ENCODE data around the gene IQSEC2.

The IQSEC2 gene

DNA sequence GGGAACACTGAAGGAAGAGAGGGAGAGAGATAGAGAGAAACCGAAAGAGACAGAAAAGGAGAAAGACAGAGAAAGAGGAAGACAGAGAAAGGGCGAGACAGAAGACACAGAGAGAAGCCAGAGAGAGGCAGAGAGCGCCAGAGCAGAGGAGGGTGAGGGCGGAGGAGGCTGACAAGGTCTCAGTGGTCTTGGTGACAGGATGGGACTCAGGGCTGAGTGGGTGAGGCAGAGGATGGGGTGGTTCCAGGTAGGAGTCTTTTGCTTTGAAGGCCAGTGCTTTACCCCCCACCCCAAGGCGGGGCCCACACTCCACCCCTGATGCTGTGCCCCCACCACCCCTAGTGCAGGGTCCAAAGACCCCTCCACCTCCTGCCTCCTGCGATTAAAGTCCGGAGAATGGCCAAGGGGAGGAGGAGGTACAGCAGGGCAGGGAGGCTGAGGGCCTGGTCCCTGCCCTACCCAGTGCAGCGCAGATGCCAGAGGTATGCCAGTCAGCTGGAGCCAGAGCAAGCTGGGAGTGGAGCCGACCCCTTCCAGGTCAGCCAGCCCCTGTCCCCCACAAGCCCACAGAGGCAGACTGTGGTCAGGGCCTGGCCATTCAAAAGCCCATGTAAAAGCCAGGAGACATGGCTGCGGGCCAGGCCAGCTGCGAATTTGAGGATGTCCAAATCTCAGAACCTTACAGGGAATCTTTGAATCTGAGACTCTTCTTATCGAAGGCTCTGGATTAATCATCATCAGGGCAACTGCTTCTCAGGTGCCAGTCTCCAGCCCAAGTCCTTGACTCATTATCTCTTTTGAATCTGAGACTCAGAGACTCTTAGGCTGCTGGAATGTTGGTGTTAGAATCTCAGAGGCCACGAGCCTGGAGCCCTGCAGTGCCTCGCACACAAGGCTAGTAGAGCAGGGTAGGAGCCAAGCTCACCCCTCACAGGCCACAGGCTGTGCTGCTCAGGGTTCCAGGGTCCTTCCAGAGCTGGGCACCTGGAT lies 758 bp downstream of the IQSEC2 start:
- WGBS (ENCODE audit: extremely low coverage, insufficient coverage, insufficient read length): no CpG with 5 or more reads among the region's 14 CpGs
- no peaks in the 10 kb centered on the region for H3K36me3 ChIP-seq (ENCODE audit: control insufficient read depth in 1 of 2, insufficient read depth in 2 of 2, low read length in 2 of 2)
- peak overlapping the region; percentile 27 for H4K12ac ChIP-seq (ENCODE audit: low read depth, low read length)
- no peaks in the 10 kb centered on the region for H3K27me3 ChIP-seq (ENCODE audit: insufficient read depth, low read length)
- H3K18ac ChIP-seq (ENCODE audit: low read length): no peak overlapping the region
- peak; percentile 54 to 73 for DNase-seq
- peak overlapping the region; percentile 70 for H4K91ac ChIP-seq (ENCODE audit: low read depth, low read length)
- H3K4ac ChIP-seq (ENCODE audit: low read depth, low read length): no peak overlapping the region
- peaks cover 3% of the 10 kb centered on the region for H3K79me1 ChIP-seq (ENCODE audit: low read length)
- no peak overlapping the region for H2AK5ac ChIP-seq (ENCODE audit: low read length)
- H3K4me2 ChIP-seq (ENCODE audit: low read length): peak overlapping the region; percentile 45
- no peak overlapping the region for H2AFZ ChIP-seq (ENCODE audit: insufficient read depth, low read length, poor library complexity)
- no peak overlapping the region for H2BK120ac ChIP-seq (ENCODE audit: insufficient read depth, low read length, poor library complexity)
- H3K14ac ChIP-seq (ENCODE audit: low read length): peak overlapping the region; percentile 26
- H3K4me1 ChIP-seq (ENCODE audit: control insufficient read depth in 1 of 2, insufficient read depth in 2 of 2, low read length in 2 of 2): peaks cover 5 to 10% of the 10 kb centered on the region in 2 experiments
- H2BK5ac ChIP-seq (ENCODE audit: low read depth, low read length, poor library complexity): peak overlapping the region; percentile 32
- H3K4me3 ChIP-seq (ENCODE audit: low read depth, low read length): no peak overlapping the region
- H3K79me2 ChIP-seq (ENCODE audit: control insufficient read depth, insufficient read depth, low read length, poor library complexity): no peaks in the 10 kb centered on the region
- peak overlapping the region; percentile 46 for H3K27ac ChIP-seq (ENCODE audit: low read depth, low read length)
- no peak overlapping the region for H3K23ac ChIP-seq (ENCODE audit: low read length)
- H3K9ac ChIP-seq (ENCODE audit: low read length): no peak overlapping the region
- H2BK12ac ChIP-seq (ENCODE audit: low read length): no peak overlapping the region
- no peaks in the 10 kb centered on the region for H3K9me3 ChIP-seq (ENCODE audit: insufficient read depth, low read depth, low read length)
- H4K8ac ChIP-seq (ENCODE audit: low read depth, low read length): peak overlapping the region; percentile 50

DNA sequence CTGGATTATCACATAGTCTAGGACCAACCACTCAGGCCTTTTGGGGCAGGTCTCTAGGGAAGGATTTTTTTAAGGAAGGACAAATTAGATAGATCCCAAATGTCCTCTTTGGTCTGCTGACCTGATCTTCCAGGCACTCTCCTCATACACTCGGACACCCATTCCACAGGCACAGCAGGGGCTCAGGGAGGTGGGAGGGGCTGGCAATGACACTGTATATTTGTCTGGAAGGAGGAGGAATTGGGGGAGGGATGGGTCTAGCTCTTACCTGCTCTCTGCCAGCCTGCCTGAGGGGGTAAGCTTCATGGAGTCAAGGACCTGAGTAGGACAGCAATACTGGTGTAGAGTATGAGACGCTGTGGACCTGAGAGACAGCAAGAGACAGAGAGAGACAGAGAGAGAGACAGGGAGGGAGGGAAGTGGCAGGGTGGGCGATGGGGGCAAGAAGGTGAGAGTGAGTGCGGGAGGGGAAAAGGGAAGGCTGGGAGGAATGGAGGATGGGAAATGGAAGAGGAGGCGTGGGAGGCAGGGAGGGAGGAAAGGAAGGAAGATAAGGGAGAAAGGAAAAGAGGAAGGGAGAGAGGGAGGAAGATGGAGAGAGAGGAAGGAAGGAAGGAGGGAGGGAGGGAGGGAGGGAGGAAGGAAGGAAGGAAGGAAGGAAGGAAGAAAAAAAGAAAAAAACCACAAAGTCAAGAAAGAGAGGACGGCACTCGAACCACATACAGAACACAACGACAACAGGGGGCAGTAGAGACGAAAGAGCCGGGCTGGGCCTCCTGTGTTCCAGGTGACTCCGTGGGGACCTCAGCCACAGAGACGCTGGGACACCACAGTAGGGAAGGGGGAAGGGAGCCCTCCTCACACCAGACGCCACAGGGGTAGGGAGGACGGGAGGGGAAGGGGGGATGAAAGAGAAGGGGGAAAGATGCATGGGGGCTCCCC lies 1.8 kb downstream of the IQSEC2 start:
- Histone ChIP-seq H3K4me2 (ENCODE audit: low read length) (no peak overlapping the region), H3K18ac (ENCODE audit: low read length) (no peak overlapping the region), H2AK5ac (ENCODE audit: low read length) (no peak overlapping the region), H2BK12ac (ENCODE audit: low read length) (no peak overlapping the region), H3K4ac (ENCODE audit: low read depth, low read length) (no peak overlapping the region), H2AFZ (ENCODE audit: insufficient read depth, low read length, poor library complexity) (no peak overlapping the region), H3K79me2 (ENCODE audit: control insufficient read depth, insufficient read depth, low read length, poor library complexity) (no peaks in the 10 kb centered on the region), H2BK120ac (ENCODE audit: insufficient read depth, low read length, poor library complexity) (no peak overlapping the region), H3K27me3 (ENCODE audit: insufficient read depth, low read length) (no peaks in the 10 kb centered on the region), H3K79me1 (ENCODE audit: low read length) (peaks cover 3% of the 10 kb centered on the region), H3K27ac (ENCODE audit: low read depth, low read length) (no peak overlapping the region), H3K36me3 (ENCODE audit: control insufficient read depth in 1 of 2, insufficient read depth in 2 of 2, low read length in 2 of 2) (no peaks in the 10 kb centered on the region), H3K4me3 (ENCODE audit: low read depth, low read length) (no peak overlapping the region), H4K12ac (ENCODE audit: low read depth, low read length) (no peak overlapping the region), H3K9me3 (ENCODE audit: insufficient read depth, low read depth, low read length) (no peaks in the 10 kb centered on the region), H3K14ac (ENCODE audit: low read length) (no peak overlapping the region), H3K9ac (ENCODE audit: low read length) (no peak overlapping the region), H3K4me1 (ENCODE audit: control insufficient read depth in 1 of 2, insufficient read depth in 2 of 2, low read length in 2 of 2) (peaks cover 5 to 10% of the 10 kb centered on the region in 2 experiments), H2BK5ac (ENCODE audit: low read depth, low read length, poor library complexity) (no peak overlapping the region), H4K91ac (ENCODE audit: low read depth, low read length) (no peak overlapping the region), H4K8ac (ENCODE audit: low read depth, low read length) (no peak overlapping the region), H3K23ac (ENCODE audit: low read length) (no peak overlapping the region)
- WGBS (ENCODE audit: extremely low coverage, insufficient coverage, insufficient read length): no CpG with 5 or more reads among the region's 14 CpGs
- no peak for DNase-seq

DNA sequence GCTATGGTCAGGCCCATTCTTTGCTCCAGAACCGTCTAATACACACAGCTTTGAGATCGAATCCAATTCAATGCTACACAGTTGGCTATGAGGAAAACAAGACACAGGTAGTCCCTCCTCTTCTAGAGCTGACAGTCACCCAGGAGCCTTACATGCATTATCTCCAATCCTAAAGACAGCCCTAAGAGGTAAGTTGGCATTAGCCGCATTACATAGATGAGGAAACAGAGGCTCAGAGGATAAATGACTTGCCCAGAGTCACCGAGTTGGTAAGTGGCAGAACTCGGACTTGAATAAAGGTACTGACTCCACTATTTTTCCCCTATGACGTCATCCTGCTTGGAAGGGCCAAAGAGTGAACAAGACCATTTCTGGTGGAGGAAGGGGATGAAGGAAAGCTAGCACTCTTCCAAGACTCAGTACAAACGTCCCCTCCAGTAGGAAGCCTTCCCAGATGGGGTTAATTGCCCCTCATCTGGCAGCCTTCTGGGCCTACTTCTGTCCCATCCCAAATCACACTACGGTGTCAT lies 8.5 kb downstream of the IQSEC2 start:
- no peak overlapping the region for H4K91ac ChIP-seq (ENCODE audit: low read depth, low read length)
- no peak overlapping the region for H2BK5ac ChIP-seq (ENCODE audit: low read depth, low read length, poor library complexity)
- no peaks in the 10 kb centered on the region for H3K79me1 ChIP-seq (ENCODE audit: low read length)
- H4K12ac ChIP-seq (ENCODE audit: low read depth, low read length): no peak overlapping the region
- no peak overlapping the region for H2AK5ac ChIP-seq (ENCODE audit: low read length)
- H3K4me3 ChIP-seq (ENCODE audit: low read depth, low read length): no peak overlapping the region
- H4K8ac ChIP-seq (ENCODE audit: low read depth, low read length): no peak overlapping the region
- no peak overlapping the region for H3K14ac ChIP-seq (ENCODE audit: low read length)
- no peak overlapping the region for H2BK12ac ChIP-seq (ENCODE audit: low read length)
- H3K36me3 ChIP-seq (ENCODE audit: control insufficient read depth in 1 of 2, insufficient read depth in 2 of 2, low read length in 2 of 2): no peaks in the 10 kb centered on the region
- H3K23ac ChIP-seq (ENCODE audit: low read length): no peak overlapping the region
- no peaks in the 10 kb centered on the region for H3K27me3 ChIP-seq (ENCODE audit: insufficient read depth, low read length)
- H3K4me1 ChIP-seq (ENCODE audit: control insufficient read depth in 1 of 2, insufficient read depth in 2 of 2, low read length in 2 of 2): no peaks in the 10 kb centered on the region
- no peak overlapping the region for H3K9ac ChIP-seq (ENCODE audit: low read length)
- H3K4ac ChIP-seq (ENCODE audit: low read depth, low read length): no peak overlapping the region
- H3K18ac ChIP-seq (ENCODE audit: low read length): no peak overlapping the region
- H3K4me2 ChIP-seq (ENCODE audit: low read length): no peak overlapping the region
- H2BK120ac ChIP-seq (ENCODE audit: insufficient read depth, low read length, poor library complexity): no peak overlapping the region
- no CpG with 5 or more reads among the region's 8 CpGs for WGBS (ENCODE audit: extremely low coverage, insufficient coverage, insufficient read length)
- no peaks in the 10 kb centered on the region for H3K79me2 ChIP-seq (ENCODE audit: control insufficient read depth, insufficient read depth, low read length, poor library complexity)
- H3K9me3 ChIP-seq (ENCODE audit: insufficient read depth, low read depth, low read length): no peaks in the 10 kb centered on the region
- DNase-seq: no peak
- H3K27ac ChIP-seq (ENCODE audit: low read depth, low read length): no peak overlapping the region
- no peak overlapping the region for H2AFZ ChIP-seq (ENCODE audit: insufficient read depth, low read length, poor library complexity)

DNA sequence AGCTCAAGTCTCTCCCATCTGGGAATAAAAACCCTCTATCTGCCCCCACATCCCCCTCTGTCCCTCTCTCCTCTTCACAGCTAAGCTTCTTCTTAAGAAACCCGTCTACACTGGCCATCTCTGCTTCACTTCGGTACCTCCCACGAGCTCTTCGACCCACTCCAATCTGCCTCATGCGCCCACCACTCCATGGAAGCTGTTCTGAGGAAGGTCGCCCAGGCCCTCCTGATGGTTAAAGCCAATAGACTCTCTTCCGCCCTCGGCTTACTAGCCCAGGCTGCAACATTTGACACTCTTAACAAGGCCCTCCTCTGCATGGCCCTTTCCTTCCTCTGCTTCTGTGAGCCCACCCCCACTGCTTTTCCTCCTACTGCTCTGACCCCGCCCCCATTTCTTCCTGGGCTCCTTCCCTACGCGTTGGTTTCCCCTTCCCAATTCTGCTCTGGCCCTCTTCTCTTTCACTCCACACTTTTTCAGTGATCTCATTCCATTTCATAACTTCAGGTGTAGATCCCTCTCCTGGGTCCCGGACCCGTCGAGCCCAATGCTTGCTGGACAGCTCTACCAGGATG lies 11.8 kb downstream of the IQSEC2 start:
- Histone ChIP-seq H3K18ac (ENCODE audit: low read length) (no peak overlapping the region), H2BK120ac (ENCODE audit: insufficient read depth, low read length, poor library complexity) (no peak overlapping the region), H3K79me2 (ENCODE audit: control insufficient read depth, insufficient read depth, low read length, poor library complexity) (no peaks in the 10 kb centered on the region), H3K23ac (ENCODE audit: low read length) (no peak overlapping the region), H2BK12ac (ENCODE audit: low read length) (no peak overlapping the region), H3K9ac (ENCODE audit: low read length) (no peak overlapping the region), H2AK5ac (ENCODE audit: low read length) (no peak overlapping the region), H3K4ac (ENCODE audit: low read depth, low read length) (no peak overlapping the region), H3K4me2 (ENCODE audit: low read length) (no peak overlapping the region), H4K91ac (ENCODE audit: low read depth, low read length) (no peak overlapping the region), H4K8ac (ENCODE audit: low read depth, low read length) (no peak overlapping the region), H3K4me3 (ENCODE audit: low read depth, low read length) (no peak overlapping the region), H3K27ac (ENCODE audit: low read depth, low read length) (no peak overlapping the region), H3K79me1 (ENCODE audit: low read length) (no peaks in the 10 kb centered on the region), H3K4me1 (ENCODE audit: control insufficient read depth in 1 of 2, insufficient read depth in 2 of 2, low read length in 2 of 2) (no peaks in the 10 kb centered on the region), H2BK5ac (ENCODE audit: low read depth, low read length, poor library complexity) (no peak overlapping the region), H3K36me3 (ENCODE audit: control insufficient read depth in 1 of 2, insufficient read depth in 2 of 2, low read length in 2 of 2) (no peaks in the 10 kb centered on the region), H3K27me3 (ENCODE audit: insufficient read depth, low read length) (no peaks in the 10 kb centered on the region), H2AFZ (ENCODE audit: insufficient read depth, low read length, poor library complexity) (no peak overlapping the region), H3K14ac (ENCODE audit: low read length) (no peak overlapping the region), H4K12ac (ENCODE audit: low read depth, low read length) (no peak overlapping the region), H3K9me3 (ENCODE audit: insufficient read depth, low read depth, low read length) (no peaks in the 10 kb centered on the region)
- DNase-seq: no peak
- no CpG with 5 or more reads among the region's 14 CpGs for WGBS (ENCODE audit: extremely low coverage, insufficient coverage, insufficient read length)

All from trophoblast cell (in vitro differentiated cells and primary cell).